NCI-H1694 (cell line): ENCODE results near the gene FBXO9.

Experiments used
- DNase-seq: peaks from one replicate; lab custom pipeline; 2025; lab: John Stamatoyannopoulos, UW

Gene FBXO9

GRCh38 chr6:53065266-53066076 is at the start of gene FBXO9:
Gene FBXO9, plus strand, starts transcription at chr6:53065404. Its CDS starts 386 bp downstream, at chr6:53065790.
- DNase-seq: no peak

DNA sequence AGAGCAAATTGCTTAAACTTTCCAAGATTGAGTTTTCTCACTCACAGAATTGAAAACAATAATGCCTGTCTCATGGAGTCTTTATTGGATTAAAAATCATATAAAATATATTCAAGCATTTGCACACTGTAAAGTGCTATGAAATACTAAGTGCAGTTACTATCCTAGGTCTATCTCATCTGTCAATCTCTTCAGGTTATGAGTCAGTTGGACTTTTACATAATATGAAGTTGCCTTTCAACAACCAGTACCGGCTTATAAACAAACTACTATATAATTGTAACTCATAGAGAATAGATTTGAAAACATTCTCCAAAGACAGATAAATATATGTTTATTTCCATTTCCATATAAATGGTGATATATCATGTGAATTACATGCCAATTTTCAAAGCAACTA is 49.7 kb upstream of the FBXO9 start:
- no peak for DNase-seq

DNA sequence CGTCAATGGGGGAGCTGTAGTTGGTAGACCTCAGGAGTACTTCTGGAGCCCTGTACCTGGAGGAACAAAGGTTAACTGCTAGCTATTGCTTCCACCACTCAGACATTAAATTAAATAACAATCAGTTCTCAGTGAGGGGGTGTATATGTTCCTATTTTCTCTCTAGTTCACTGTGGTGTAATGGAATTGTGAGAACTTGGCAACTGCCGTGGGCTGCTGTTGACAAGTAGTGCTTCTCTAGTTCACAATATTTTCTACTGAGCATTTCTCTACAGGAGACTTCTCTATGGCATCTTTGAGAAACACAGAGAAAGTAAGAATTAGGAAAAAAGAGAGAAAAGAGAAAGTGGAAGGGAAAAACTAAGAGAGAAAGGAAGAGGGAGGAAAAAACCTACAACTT is 46.8 kb upstream of the FBXO9 start:
- no peak for DNase-seq

DNA sequence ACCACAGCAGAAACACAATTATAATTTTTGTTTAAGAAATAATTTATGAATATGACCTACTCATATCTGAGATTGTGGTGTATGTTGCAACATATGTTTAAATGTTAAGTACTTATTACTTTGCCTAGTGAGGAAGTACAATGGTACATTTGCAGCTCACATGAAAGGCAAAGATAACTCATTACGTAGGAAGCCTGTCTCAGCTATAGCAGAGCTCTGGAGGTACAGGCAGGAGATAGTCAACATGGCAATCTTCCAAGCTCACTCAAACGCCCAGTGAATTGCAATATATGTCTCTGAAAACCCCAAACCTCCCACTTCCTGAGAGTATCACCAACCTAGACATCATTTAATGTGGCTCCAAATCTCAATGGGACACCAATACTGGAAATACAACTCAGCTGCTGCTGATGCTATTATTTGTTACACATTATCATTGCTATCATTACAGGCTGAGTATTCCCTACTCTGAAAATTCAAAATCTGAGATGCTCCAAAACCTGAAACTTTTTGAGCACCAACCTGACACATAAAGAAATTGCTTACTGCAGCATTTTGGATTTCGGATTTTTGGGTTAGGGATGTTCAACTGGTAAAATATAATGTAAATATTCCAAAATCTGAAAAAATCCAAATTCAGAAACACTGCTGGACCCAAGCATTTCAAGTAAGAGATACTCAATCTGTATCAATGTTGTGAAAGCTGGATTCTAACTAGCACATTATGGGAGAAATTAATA is 45.0 kb upstream of the FBXO9 start:
- no peak for DNase-seq

DNA sequence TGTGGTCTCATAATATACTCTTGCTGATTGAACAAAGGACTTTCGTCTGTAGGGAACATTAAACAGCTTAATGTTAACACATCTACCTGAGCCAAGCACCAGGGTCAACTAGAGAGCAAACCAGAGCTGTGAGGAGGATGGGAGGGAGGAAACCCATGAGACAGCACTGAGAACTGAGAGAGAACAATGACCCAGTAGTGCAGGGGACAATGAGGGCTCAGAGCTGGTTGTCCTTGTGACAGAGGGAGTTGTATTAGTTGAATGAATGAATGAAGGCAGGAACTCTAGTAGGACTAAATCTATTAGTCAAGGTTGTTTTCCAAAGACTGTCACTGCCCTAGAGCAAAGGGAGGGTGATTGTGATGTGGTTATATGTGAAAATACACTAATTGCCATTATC is 41.9 kb upstream of the FBXO9 start:
- DNase-seq: no peak

DNA sequence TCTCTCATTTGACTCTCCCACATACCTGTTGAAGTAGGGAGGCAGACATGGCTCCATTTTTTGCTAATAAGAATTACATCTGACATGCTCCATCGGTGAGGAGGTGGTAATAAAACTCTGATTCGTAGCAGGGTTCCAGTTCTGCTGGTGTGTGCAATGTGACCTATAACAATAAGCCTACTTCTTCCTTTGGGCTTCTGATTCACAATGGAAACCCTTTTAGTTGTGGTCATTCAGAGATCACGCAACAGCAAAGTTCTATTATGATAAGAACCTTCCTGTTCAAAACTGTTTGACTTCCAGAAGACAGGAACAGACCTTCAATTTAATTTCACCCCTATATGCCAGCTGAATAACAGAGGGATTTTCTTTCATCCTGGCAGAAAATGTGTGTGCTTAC is 38.7 kb upstream of the FBXO9 start:
- no peak for DNase-seq

DNA sequence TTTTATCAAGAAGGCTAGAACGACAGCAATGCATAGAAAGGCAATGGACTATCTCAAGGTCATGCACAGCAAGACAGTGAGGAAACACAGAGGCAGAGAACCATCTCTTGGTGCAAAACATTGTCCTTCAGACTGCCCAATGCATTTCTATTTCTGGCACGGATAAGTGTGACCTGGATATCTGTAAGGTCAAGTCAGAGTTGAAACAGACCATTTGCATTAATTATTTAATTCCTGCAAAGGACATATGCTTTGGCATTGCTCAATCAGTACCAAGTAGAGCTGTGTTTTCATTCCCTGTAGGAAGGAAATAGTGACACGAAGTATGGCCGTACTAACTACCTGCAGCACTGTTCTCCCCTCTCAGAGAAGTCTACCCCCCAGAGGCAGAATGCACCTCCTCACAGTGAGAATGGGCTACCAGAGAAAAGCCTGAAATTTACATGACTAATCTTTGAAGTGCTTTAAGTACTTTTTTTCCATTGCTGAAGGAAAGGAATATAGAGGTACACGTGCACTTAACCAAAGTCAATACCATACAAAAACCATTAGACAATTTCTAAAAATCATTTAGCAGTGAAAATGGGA is 38.0 kb upstream of the FBXO9 start:
- DNase-seq: no peak

DNA sequence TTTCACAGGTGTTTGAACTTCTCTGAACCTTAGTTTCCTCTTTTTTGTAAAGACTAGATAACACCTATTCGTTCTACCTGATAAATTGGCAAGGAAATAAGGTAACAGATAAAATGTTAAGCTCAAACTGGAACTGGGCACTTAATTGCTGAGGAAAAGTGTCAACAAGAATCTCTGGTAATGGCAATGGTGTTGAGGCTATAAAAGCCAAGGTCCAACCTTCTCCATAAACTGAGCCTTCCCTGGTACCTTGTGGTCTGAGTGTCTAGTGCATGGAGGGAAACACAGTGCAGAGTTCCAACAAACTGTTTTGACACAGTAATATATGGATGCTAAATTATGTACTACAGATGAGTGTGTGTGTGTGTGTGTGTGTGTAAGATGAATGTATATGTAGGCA is 36.7 kb upstream of the FBXO9 start:
- no peak for DNase-seq

DNA sequence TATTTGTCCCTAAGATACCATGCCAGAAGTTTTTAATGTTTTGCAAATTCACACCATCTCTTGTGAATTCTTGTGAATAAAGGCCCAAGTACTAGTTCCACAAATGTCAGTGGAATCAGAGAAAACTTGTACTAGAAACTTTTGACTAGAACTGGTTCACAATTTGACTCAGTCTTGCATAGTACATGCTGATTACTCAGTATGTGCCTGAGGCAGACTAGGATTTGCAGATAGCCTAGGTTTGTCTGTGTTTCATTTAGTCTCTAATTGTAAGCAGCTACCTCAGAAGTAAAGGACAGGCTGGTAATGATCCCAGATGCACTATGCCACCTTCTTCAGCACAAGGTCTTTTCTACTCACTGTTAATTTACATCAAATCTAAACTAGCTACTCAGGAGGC is 35.9 kb upstream of the FBXO9 start:
- no peak for DNase-seq

DNA sequence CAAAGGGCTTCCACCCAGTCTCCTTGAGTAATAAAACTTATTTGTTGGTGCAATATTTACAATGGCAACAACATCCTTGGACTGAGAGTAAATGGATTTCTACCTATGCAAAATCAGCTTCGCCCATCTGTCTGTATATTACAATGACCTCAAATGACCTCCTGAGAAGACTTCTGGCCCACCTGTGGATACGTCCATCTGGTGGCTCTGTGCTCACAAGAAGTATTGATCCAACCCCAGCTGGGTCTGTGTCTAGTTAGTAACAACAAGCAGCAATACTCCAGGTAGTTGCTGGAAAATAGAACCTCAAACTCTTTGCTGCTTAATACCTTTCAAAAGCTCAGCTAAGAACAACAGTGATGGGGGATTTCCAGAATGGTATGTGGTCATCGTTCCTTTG is 35.4 kb upstream of the FBXO9 start:
- DNase-seq: no peak

GRCh38 chr6:53031281-53031680 is 33.9 kb upstream of the FBXO9 start:
- DNase-seq: no peak

DNA sequence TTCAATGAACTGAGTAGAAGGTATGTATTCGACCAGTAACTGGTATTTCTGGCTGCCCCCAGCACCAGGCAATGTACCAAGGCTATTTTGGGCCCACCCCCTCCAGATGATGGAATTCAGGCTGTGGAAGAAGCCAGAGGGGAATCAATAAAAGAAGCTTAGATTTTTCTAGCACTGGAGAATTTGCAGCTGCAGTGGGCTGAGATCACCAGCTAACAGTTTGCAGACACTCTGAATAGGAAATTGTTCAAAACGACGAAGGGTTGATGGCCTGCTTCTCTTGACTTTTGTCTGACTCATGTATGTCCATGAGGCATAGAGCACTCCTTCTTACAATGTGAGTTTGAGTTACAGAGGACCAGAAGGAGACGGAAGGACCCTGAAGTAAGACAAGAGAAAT is 32.4 kb upstream of the FBXO9 start:
- no peak for DNase-seq

- no peak for DNase-seq
Observed at GRCh38 chr6:53033764-53034163, 31.4 kb upstream of the FBXO9 start.

DNA sequence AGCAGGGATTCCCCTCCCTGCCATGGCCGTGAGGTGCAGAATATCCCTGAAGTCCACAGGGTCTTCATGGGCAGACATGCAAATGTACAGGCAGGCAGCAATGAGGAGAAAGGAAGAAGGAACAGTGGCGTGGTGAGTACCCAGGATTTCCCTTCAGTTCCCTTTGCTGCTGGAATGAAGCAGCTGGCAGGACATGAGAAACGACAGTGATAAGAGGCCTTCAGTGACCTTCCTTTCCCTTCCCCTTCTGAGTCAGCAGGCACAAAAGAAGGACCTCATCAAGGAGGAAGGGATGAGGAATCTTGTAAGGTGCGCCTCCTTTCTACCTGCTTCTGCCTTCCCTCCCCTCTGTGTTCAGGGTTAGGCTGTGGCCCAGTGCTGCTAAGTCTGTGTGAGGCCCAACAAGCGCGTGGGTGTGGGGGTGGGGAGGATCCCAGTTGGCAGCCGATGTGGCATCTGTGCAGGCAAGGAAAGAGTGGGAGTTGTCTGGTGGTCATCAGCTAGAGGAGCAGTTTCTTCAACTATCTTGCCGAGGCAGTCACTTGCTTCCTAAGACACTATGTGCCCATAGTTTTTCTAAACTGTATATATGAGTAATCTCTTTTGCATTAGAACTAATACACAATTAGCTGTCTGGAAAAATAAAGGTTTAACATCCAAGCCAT is 29.5 kb upstream of the FBXO9 start:
- no peak for DNase-seq

DNA sequence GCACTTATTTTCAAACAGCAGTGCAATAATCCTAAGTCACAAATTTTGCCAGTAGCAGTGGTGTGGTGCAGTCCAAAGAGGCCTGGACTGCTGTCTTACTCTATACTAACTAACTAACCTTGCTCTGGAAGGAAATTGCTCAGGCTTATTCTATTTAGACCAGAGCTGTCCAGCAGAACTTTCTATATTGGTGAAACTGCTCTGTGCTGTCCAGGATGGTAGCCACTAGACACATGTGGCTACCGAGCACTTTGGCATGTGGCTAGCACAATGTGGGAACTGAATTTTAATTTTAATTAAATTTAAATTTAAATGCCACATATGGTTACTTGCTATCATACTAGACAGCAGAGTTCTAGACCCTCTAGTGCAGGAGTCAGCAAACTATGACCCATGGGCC is 27.1 kb upstream of the FBXO9 start:
- no peak for DNase-seq

- no peak for DNase-seq
Observed at GRCh38 chr6:53038596-53038995, 26.6 kb upstream of the FBXO9 start.

DNA sequence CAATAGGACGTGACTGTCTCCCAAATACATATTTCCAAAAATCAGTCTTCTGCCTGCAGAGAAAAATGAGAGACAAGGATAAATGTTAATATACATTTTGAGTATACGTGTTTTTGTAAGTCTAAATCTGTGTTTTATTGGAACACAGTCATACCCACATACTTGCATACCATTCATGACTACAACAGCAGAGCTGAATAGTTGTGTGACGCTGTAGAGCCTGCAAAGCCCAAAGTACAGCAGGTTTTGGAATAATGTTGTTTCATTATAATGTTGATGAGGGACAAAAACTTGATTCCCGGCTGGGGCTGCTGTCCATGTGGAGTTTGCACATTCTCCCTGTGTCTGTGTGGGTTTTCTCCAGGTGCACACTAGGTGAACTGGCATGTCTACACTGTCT is 23.8 kb upstream of the FBXO9 start:
- DNase-seq: no peak

- no peak for DNase-seq
Observed at GRCh38 chr6:53042112-53042511, 23.1 kb upstream of the FBXO9 start.

- no peak for DNase-seq
Observed at GRCh38 chr6:53043581-53043980, 21.6 kb upstream of the FBXO9 start.

GRCh38 chr6:53044071-53044470 is 21.1 kb upstream of the FBXO9 start:
- DNase-seq: no peak

GRCh38 chr6:53044572-53044971 is 20.6 kb upstream of the FBXO9 start:
- no peak for DNase-seq

GRCh38 chr6:53045891-53046673 is 19.1 kb upstream of the FBXO9 start:
- DNase-seq: no peak
